ENCODE data around the gene TGIF1.

DNA sequence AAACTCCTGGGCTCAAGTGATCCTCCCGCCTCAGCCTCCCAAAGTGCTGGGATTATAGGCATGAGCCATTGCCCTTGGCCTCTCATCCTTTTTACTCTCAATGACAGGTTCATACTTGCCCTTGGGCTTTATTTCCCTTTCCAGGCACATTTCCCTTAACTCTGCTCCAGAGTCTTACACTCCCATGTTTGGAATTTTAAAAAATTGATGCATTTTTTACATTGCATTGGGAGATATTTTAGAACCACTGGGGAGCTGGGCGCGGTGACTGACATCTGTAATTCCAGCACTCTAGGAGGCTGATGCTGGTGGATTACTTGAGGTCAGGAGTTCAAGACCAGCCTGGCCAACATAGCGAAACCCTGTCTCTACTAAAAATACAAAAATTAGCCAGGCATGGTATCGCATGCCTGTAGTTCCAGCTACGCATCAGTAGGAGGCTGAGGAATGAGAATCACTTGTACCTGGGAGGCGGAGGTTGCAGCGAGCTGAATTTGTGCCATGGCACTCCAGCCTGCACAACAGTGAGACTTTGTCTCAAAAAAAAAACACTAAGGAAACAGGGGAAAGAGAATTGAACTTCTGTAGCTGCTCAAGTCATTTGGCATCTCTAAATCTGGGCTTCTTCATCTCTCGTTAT, 18.2 kb downstream of the TGIF1 start:
- TF ChIP-seq CTCF (IDR thresholded peaks at IDR 0.05 in 4 of 5, conservative IDR thresholded peaks at IDR 0.05 in 1 of 5) (no peak), POLR2A (IDR thresholded peaks at IDR 0.05) (no peak)

Data from gastrocnemius medialis (tissue), 4 donors.